Gastrocnemius medialis (tissue), 4 donors: ENCODE data around the gene CCDC57. TPM values are rescaled to one million over a fixed set of nuclear protein-coding genes. Genes with fewer than 3 reads are reported as not detected.
"Not testable (repeated sequence)": the region's sequence is repeated elsewhere in the genome, so short reads cannot be mapped to it uniquely, and the experiment has no call there.

Source experiments
- ATAC-seq, 2 donors: fragments of 150-250 bp; one replicate each; pipeline ENCODE4 v1.9.1; 2016
- DNase-seq, 2 donors: peaks; one replicate each; pipeline ENCODE4 v3.0.0-alpha.2; 2019
- H3K27ac ChIP-seq, 4 donors: fragments of 200-600 bp; sonication (generic); 1 replicate in 1 of 4; 2 replicates in 3 of 4; pipeline ENCODE4 v1.5.1; 2016 to 2018; ENCODE audit warnings: mild to moderate bottlenecking in 2 of 4, moderate library complexity in 1 of 4
- H3K27me3 ChIP-seq, 3 donors: fragments of 200-600 bp; sonication (generic) in 2 of 3; 1 replicate in 1 of 3; 2 replicates in 2 of 3; pipeline versions ENCODE4 v1.5.1 to v1.6.0; 2016 to 2019; ENCODE audit warnings: mild to moderate bottlenecking in 1 of 3, moderate library complexity in 1 of 3
- H3K36me3 ChIP-seq, 2 donors: fragments of 200-600 bp; sonication (generic) in 1 of 2; one replicate each; pipeline ENCODE4 v1.5.1; 2017 to 2018
- H3K4me1 ChIP-seq, 2 donors: fragments of 200-600 bp; sonication (generic) in 1 of 2; one replicate each; pipeline ENCODE4 v1.5.1; 2016 to 2017; ENCODE audit warnings: mild to moderate bottlenecking in 2 of 2
- H3K4me3 ChIP-seq, 4 donors: fragments of 200-600 bp; sonication (generic) in 3 of 4; 1 replicate in 1 of 4; 2 replicates in 3 of 4; pipeline ENCODE4 v1.5.1; 2016 to 2019; ENCODE audit warnings: mild to moderate bottlenecking in 2 of 4
- H3K9me3 ChIP-seq, 3 donors: fragments of 200-600 bp; sonication (generic) in 2 of 3; 1 replicate in 1 of 3; 2 replicates in 2 of 3; pipeline ENCODE4 v1.5.1; 2016 to 2019
- POLR2A ChIP-seq, 2 donors: fragments of 450-650 bp; IDR thresholded peaks; one replicate each; pipeline ENCODE4 v1.6.1; 2017; ENCODE audit warnings: antibody characterized with exemption in 2 of 2, mild to moderate bottlenecking in 2 of 2, moderate library complexity in 2 of 2
- in situ Hi-C, 4 donors: fragments of 200-750 bp; cut with MboI; loops; one replicate each; pipeline versions ENCODE4 v1.15.0 to v1.8.0; 2017; ENCODE audit warnings: low sequenced_read_pairs in 4 of 4
- intact Hi-C: fragments of 100-400 bp; cut with DNase I; formaldehyde crosslinking; loops from one replicate; pipeline ENCODE4 v1.15.1; 2023; ENCODE audit warnings: low total_unique reads
- total RNA-seq, 4 donors: library from RNA; depleted of rRNA; stranded (reverse); fragments of >200 nt; gene quantifications; one replicate each; pipeline versions ENCODE4 v1.1.0 to v1.2.3, GENCODE V29; 2016
- TF ChIP-seq, protein P1 (sequence below), 5 experiments: fragments of 450-650 bp in 3 of 5; fragments of 200-600 bp in 2 of 5; sonication (generic) in 2 of 5; IDR thresholded peaks in 4 of 5; conservative IDR thresholded peaks in 1 of 5; 1 replicate in 4 of 5; 2 replicates in 1 of 5; pipeline ENCODE4 v1.5.1; 2016 to 2019; ENCODE audit warnings: antibody characterized with exemption in 5 of 5, mild to moderate bottlenecking in 3 of 5, moderate library complexity in 3 of 5

CCDC57 gene
- total RNA-seq, 4 donors from 2014 or later: 3.7 to 11.3 (median 5.1) TPM

DNA sequence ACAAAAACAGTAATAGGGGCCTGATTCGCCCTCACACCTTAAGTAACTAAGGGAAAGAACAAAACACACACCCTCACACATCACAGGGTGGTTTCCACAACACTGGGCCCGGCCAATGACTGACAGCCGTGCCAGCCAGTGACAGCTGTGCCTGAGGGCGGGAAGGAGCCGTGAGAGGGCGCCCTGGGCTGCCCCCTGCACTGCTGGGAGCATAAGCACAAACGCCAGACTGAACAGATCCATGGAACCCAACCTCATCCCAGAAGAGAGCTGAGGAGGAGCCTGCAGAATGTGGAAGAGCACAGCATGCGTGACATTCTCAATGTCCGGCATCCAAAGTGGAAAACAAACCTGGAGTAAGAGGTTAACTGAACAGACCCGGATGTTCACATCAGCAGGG lies 44.8 kb upstream of the CCDC57 start:
- intact Hi-C loops (no loop called here), in situ Hi-C loops (no loop called here)
- peak overlapping the region; percentile 10 to 59 (median 28) for H3K27ac ChIP-seq
- peak in 1 of 2 donors; percentile 73 for DNase-seq
- H3K4me3 ChIP-seq: no peak overlapping the region
- peak; percentile 50 to 80 for ATAC-seq
- H3K9me3 ChIP-seq: no peaks in the 10 kb centered on the region
- no peak for TF ChIP-seq POLR2A (IDR thresholded peaks at IDR 0.05)
- TF ChIP-seq, protein P1, sequence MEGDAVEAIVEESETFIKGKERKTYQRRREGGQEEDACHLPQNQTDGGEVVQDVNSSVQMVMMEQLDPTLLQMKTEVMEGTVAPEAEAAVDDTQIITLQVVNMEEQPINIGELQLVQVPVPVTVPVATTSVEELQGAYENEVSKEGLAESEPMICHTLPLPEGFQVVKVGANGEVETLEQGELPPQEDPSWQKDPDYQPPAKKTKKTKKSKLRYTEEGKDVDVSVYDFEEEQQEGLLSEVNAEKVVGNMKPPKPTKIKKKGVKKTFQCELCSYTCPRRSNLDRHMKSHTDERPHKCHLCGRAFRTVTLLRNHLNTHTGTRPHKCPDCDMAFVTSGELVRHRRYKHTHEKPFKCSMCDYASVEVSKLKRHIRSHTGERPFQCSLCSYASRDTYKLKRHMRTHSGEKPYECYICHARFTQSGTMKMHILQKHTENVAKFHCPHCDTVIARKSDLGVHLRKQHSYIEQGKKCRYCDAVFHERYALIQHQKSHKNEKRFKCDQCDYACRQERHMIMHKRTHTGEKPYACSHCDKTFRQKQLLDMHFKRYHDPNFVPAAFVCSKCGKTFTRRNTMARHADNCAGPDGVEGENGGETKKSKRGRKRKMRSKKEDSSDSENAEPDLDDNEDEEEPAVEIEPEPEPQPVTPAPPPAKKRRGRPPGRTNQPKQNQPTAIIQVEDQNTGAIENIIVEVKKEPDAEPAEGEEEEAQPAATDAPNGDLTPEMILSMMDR (IDR thresholded peaks at IDR 0.05 in 4 of 5, conservative IDR thresholded peaks at IDR 0.05 in 1 of 5): no peak
- peaks cover 2 to 87% of the 10 kb centered on the region in 2 donors for H3K36me3 ChIP-seq
- no peaks in the 10 kb centered on the region for H3K27me3 ChIP-seq
- H3K4me1 ChIP-seq: no peaks in the 10 kb centered on the region

DNA sequence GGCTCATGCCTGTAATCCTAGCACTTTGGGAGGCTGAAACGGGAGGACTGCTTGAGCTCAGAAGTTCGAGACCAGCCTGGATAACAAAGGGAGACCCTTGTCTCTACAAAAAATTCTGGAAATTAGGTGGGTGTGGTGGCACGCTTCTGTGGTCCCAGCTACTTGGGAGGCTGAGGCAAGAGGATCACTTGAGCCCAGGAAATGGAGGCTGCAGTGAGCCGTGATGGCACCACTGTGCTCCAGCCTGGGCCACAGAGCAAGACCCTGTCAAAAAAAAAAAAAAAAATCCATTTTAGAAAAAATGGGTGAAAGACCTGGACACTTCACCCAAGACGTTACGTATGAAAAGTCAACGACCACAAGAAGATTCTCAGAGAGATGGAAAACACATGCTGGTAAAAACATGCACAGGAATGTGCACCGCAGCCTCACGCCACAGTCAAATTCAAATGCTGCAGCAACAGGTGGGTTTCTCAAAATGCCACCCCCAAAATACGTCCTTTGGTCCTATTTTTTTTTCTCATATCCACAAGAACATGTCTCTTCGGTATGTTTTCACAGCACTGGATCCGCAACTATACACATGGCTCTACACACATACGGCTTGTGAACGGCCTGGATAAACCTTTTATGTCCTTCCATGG lies 43.7 kb upstream of the CCDC57 start:
- H3K27ac ChIP-seq: peak overlapping the region in 1 of 4 donors; percentile 59
- no peak for DNase-seq
- TF ChIP-seq, protein P1 (IDR thresholded peaks at IDR 0.05 in 4 of 5, conservative IDR thresholded peaks at IDR 0.05 in 1 of 5): no peak
- TF ChIP-seq POLR2A (IDR thresholded peaks at IDR 0.05): no peak
- peaks cover 9 to 87% of the 10 kb centered on the region in 2 donors for H3K36me3 ChIP-seq
- no peaks in the 10 kb centered on the region for H3K9me3 ChIP-seq
- no peaks in the 10 kb centered on the region for H3K27me3 ChIP-seq
- intact Hi-C loops (no loop called here), in situ Hi-C loops (no loop called here)
- no peak for ATAC-seq
- H3K4me3 ChIP-seq: no peak overlapping the region
- H3K4me1 ChIP-seq: no peaks in the 10 kb centered on the region

DNA sequence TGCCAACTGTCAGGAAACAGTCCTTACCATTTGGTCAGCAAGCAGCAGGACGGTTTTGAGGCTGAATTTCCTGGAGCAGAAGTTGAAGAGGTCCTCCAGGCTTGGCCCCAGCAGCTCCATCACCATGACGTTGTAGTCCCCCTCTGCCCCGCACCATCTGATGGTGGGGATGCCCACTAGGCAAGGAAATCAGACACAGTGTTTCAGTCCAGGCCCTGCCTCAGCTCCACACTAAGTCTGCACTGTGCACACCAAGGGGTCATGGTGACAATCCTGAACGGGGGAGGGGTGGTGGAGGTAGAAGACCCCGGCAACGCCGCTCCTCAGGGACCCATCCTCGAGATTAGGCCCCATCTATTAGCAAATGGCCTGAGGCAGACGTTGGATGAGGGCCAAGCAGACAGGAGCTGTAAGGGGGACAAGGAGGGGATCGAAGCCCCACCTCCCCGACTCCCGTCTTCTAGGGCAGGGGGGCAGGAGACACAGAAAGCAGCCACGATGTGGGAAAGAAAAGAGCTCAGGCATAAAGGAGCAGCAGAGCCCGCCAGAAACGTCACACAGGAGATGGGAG lies 42.8 kb upstream of the CCDC57 start:
- Histone ChIP-seq H3K9me3 (no peaks in the 10 kb centered on the region), H3K4me3 (no peak overlapping the region), H3K4me1 (peaks cover 0 to 4% of the 10 kb centered on the region in 2 donors), H3K27me3 (no peaks in the 10 kb centered on the region), H3K27ac (peak overlapping the region in 1 of 4 donors; percentile 22), H3K36me3 (peaks cover 9 to 87% of the 10 kb centered on the region in 2 donors)
- in situ Hi-C loops (no loop called here), intact Hi-C loops (no loop called here)
- no peak for DNase-seq
- ATAC-seq: no peak
- TF ChIP-seq, protein P1 (IDR thresholded peaks at IDR 0.05 in 4 of 5, conservative IDR thresholded peaks at IDR 0.05 in 1 of 5): no peak
- TF ChIP-seq POLR2A (IDR thresholded peaks at IDR 0.05): no peak

DNA sequence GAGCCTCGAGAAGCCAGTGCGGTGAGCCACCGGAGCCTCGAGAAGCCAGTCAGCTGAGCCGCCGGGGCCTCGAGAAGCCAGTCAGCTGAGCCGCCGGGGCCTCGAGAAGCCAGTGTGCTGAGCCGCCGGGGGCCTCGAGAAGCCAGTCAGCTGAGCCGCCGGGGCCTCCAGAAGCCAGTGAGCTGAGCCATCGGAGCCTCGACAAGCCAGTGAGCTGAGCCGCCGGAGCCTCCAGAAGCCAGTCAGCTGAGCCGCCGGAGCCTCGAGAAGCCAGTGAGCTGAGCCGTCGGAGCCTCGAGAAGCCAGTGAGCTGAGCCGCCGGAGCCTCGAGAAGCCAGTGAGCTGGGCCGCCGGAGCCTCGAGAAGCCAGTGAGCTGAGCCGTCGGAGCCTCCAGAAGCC lies 42.1 kb upstream of the CCDC57 start:
- DNase-seq, in situ Hi-C loops, H3K9me3 ChIP-seq, intact Hi-C loops, ATAC-seq, H3K27me3 ChIP-seq, H3K4me1 ChIP-seq, H3K27ac ChIP-seq, H3K4me3 ChIP-seq: not testable (repeated sequence)
- H3K36me3 ChIP-seq: peaks cover 9 to 87% of the 10 kb centered on the region in 2 donors

DNA sequence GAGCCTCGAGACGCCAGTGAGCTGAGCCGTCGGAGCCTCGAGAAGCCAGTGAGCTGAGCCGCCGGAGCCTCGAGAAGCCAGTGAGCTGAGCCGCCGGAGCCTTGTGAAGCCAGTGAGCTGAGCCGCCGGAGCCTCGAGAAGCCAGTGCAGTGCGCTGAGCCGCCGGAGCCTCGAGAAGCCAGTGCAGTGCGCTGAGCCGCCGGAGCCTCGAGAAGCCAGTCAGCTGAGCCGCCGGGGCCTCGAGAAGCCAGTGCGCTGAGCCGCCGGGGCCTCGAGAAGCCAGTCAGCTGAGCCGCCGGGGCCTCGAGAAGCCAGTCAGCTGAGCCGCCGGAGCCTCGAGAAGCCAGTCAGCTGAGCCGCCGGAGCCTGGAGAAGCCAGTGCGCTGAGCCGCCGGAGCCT lies 41.5 kb upstream of the CCDC57 start:
- H3K9me3 ChIP-seq, H3K4me1 ChIP-seq, intact Hi-C loops, H3K27ac ChIP-seq, ATAC-seq, H3K27me3 ChIP-seq, DNase-seq, in situ Hi-C loops, H3K4me3 ChIP-seq: not testable (repeated sequence)
- peaks cover 9 to 87% of the 10 kb centered on the region in 2 donors for H3K36me3 ChIP-seq
